Mesodermal cell (in vitro differentiated cells): ENCODE measurements around the gene FOXP2.

Experiments
- H3K27ac ChIP-seq: 2 replicates; pipeline ENCODE4 v1.7.0; 2013; ENCODE audit warnings: mild to moderate bottlenecking, low read depth, low read length, moderate library complexity; ENCODE audit not compliant: severe bottlenecking
- H3K36me3 ChIP-seq: 2 replicates; pipeline ENCODE4 v1.7.1; 2013; ENCODE audit warnings: mild to moderate bottlenecking, low read length, moderate library complexity; ENCODE audit not compliant: control insufficient read depth, insufficient read depth
- H3K4me1 ChIP-seq: one replicate; pipeline ENCODE4 v1.7.1; 2013; ENCODE audit warnings: mild to moderate bottlenecking, low read length; ENCODE audit not compliant: insufficient read depth, control insufficient read depth, poor library complexity, severe bottlenecking
- H3K4me3 ChIP-seq: 2 replicates; pipeline ENCODE4 v1.7.0; 2013; ENCODE audit warnings: low read length, control low read depth, mild to moderate bottlenecking; ENCODE audit not compliant: insufficient read depth, poor library complexity, severe bottlenecking; ENCODE audit errors: extremely low read depth
- H3K9me3 ChIP-seq: 2 replicates; pipeline ENCODE4 v1.7.1; 2013; ENCODE audit warnings: mild to moderate bottlenecking, low read length, moderate library complexity; ENCODE audit not compliant: control insufficient read depth
- WGBS, 2 experiments: methylation state at CpG; one replicate each; pipeline ENCODE4 v1.1.5; 2013; ENCODE audit warnings: missing lambda C conversion rate in 2 of 2; ENCODE audit not compliant: insufficient coverage in 2 of 2; 5-methylcytosine and 5-hydroxymethylcytosine counted together

FOXP2 gene

GRCh38 chr7:114671563-114672123 lies 257.0 kb downstream of the FOXP2 start:
- Histone ChIP-seq H3K4me3 (no peak overlapping the region), H3K9me3 (no peaks in the 10 kb centered on the region), H3K27ac (no peak overlapping the region), H3K36me3 (no peaks in the 10 kb centered on the region), H3K4me1 (peaks cover 5% of the 10 kb centered on the region)
- WGBS, 2 experiments = 80% methylated on average over 1 of the region's 2 CpGs; no CpG with 5 or more reads in 1 of the 2 experiments

GRCh38 chr7:114678116-114678515 lies 263.5 kb downstream of the FOXP2 start:
- Histone ChIP-seq H3K4me3 (no peak overlapping the region), H3K4me1 (no peaks in the 10 kb centered on the region), H3K36me3 (no peaks in the 10 kb centered on the region), H3K27ac (no peak overlapping the region), H3K9me3 (no peaks in the 10 kb centered on the region)
- WGBS, 2 experiments = 100% methylated on average over 1 of the region's 2 CpGs; no CpG with 5 or more reads in 1 of the 2 experiments

GRCh38 chr7:114687238-114687637 lies 272.6 kb downstream of the FOXP2 start:
- Histone ChIP-seq H3K4me3 (no peak overlapping the region), H3K36me3 (no peaks in the 10 kb centered on the region), H3K9me3 (no peaks in the 10 kb centered on the region), H3K4me1 (peaks cover 5% of the 10 kb centered on the region), H3K27ac (no peak overlapping the region)
- WGBS, 2 experiments = 88% methylated on average over 1 of the region's 4 CpGs; no CpG with 5 or more reads in 1 of the 2 experiments

DNA sequence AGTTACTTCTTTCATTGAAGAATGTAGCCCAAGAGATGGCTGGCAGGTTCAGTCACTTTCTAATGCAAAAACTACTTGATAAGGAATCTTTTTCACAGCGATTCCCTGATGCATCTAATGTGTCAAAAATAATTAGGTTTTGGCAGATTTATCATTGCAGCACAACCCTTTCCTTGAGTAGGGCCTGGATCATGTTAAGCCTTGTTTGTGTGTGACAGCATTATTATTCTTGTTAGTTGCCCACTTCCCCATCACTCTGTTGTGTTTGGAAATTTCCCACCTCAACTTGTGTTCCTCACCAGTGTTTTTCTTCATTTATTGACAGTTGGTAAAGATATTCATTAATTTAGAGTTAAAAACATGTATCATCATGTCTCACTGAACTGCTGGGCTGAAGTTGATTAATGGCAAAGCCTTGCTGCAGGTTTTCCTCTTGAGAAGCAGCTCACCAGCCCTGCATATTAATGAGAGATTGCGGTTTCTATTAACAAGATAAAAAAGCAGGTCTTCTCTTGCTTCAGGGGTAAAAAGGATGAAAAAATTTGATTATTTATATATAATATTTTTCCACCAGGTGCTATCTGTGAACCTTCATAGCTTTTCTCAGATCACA lies 273.9 kb downstream of the FOXP2 start:
- WGBS, 2 experiments = no CpG with 5 or more reads among the region's 2 CpGs
- Histone ChIP-seq H3K27ac (no peak overlapping the region), H3K36me3 (no peaks in the 10 kb centered on the region), H3K4me3 (no peak overlapping the region), H3K9me3 (no peaks in the 10 kb centered on the region), H3K4me1 (peaks cover 5% of the 10 kb centered on the region)

- H3K9me3 ChIP-seq = no peaks in the 10 kb centered on the region
- H3K27ac ChIP-seq = no peak overlapping the region
- peaks cover 5% of the 10 kb centered on the region for H3K4me1 ChIP-seq
- no peaks in the 10 kb centered on the region for H3K36me3 ChIP-seq
- WGBS, 2 experiments = 29 to 47% methylated on average over 2 of the region's 3 CpGs
- no peak overlapping the region for H3K4me3 ChIP-seq
These were observed 274.8 kb downstream of the FOXP2 start for GRCh38 chr7:114689406-114689805.

DNA sequence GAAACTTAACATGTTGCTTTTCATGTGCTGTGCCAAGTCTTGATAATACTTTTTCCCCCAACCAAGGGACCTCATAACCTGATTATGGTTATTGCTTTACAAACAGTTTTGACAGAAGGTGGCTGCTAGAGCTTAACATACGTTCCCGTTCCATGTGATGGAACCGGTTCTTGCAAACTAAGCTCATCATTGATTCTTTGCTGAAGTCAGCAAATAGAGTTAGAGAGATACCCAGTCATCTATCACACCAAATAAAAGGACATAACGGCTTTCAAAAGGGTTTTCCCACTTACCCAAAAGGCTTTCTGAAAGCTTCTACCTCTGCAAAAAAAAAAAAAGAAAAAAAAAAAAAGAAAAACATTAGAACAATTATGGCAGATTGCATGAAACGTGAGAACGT lies 277.0 kb downstream of the FOXP2 start:
- H3K4me1 ChIP-seq = peaks cover 5% of the 10 kb centered on the region
- 83 to 94% methylated on average over 4 to 5 of the region's 6 CpGs for WGBS, 2 experiments
- H3K27ac ChIP-seq = no peak overlapping the region
- no peak overlapping the region for H3K4me3 ChIP-seq
- no peaks in the 10 kb centered on the region for H3K9me3 ChIP-seq
- H3K36me3 ChIP-seq = no peaks in the 10 kb centered on the region

DNA sequence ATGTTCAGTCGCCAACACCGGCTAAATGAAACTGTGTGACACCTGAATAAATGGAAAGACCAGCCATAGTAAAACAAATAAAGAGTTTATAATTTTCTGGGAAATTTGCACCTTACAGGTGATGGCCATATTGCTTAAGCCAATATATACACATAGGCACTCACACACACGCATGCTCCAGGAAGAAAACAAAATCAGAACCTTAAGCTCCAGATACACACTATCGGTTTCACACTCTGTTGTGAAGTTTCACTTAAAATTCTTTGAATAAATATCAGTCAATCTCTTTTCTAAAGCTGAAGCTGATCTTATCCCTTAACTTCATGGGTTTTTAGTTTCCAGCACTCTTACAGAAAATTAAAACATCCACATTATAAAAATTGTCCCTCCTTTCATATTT lies 280.6 kb downstream of the FOXP2 start:
- H3K9me3 ChIP-seq = no peaks in the 10 kb centered on the region
- H3K36me3 ChIP-seq = no peaks in the 10 kb centered on the region
- no peaks in the 10 kb centered on the region for H3K4me1 ChIP-seq
- WGBS, 2 experiments = 83 to 100% methylated on average over 1 to 2 of the region's 4 CpGs
- no peak overlapping the region for H3K27ac ChIP-seq
- H3K4me3 ChIP-seq = no peak overlapping the region

DNA sequence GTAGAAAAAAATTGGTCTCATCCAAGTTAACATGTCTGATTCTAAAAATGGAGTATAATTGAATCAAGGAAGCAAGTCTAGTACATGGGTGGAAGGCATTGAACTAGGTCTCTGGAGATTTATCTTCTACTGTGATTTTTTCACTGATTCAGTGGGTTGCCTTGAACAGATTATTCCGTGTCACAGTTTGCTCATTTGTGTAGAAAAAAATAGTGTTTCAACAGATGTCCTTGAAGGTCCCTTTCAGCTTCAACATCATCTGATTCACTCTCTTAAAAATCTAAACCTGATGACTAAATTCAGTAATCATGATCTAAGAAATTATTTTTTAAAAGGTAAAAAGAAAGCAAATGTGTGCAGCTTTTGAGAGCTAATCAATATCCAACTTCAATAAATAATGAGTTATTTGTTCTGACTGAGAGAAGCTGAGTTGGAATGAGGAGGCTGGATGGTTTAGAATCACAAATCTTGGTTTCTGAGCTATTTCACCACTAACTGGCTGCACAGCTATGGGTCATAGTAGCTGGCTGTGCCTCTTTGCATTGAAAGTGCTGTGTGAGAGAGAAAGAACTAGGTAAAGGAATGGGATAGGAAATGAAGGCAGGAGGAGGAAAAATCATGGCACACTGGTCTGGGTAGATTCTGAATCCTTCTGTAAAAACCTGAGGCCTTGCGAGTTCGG lies 285.8 kb downstream of the FOXP2 start:
- Histone ChIP-seq H3K36me3 (no peaks in the 10 kb centered on the region), H3K27ac (no peak overlapping the region), H3K4me3 (no peak overlapping the region), H3K4me1 (no peaks in the 10 kb centered on the region), H3K9me3 (no peaks in the 10 kb centered on the region)
- 100% methylated on average over 2 of the region's 3 CpGs; no CpG with 5 or more reads in 1 of the 2 experiments for WGBS, 2 experiments

DNA sequence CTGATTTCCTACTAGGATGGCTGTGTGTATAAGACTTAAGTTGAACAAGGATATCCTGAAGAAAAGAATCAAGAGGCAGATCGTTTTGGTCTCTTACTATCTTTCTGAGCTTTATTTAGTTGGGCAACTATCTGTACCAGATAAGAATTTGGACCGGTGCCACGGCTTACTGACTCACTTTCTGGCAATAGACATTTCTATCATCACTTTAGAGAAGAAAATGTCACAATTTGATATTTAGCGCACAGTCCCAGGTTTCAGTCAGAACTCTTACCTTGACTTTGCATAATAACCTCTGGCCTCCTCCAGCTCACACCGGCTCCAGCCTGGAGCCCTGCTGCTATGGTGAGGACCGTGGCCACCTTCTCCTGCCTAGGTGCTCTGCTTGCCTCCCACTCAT lies 289.1 kb downstream of the FOXP2 start:
- no peaks in the 10 kb centered on the region for H3K36me3 ChIP-seq
- H3K4me1 ChIP-seq = no peaks in the 10 kb centered on the region
- no peak overlapping the region for H3K4me3 ChIP-seq
- H3K27ac ChIP-seq = no peak overlapping the region
- H3K9me3 ChIP-seq = no peaks in the 10 kb centered on the region
- WGBS, 2 experiments = 89% methylated on average over 5 of the region's 6 CpGs

GRCh38 chr7:114708646-114709045 lies 294.0 kb downstream of the FOXP2 start:
- H3K36me3 ChIP-seq = no peaks in the 10 kb centered on the region
- H3K4me1 ChIP-seq = peaks cover 9% of the 10 kb centered on the region
- H3K4me3 ChIP-seq = no peak overlapping the region
- no peak overlapping the region for H3K27ac ChIP-seq
- H3K9me3 ChIP-seq = no peaks in the 10 kb centered on the region
- WGBS, 2 experiments = 96 to 100% methylated on average over 1 to 3 of the region's 6 CpGs

GRCh38 chr7:114710499-114710898 lies 295.9 kb downstream of the FOXP2 start:
- Histone ChIP-seq H3K4me3 (no peak overlapping the region), H3K27ac (no peak overlapping the region), H3K4me1 (peaks cover 9% of the 10 kb centered on the region), H3K9me3 (no peaks in the 10 kb centered on the region), H3K36me3 (no peaks in the 10 kb centered on the region)
- WGBS, 2 experiments = 87 to 90% methylated on average over 3 of the region's 5 CpGs
